HEK293 (cell line): ENCODE data around the gene EIF4A2.
A peak's percentile ranks its signal among the peaks of the same experiment; 100 is the strongest.

Experiments
- CTCF ChIA-PET: fragments of 350-600 bp; formaldehyde crosslinking; extraction: SDS; loops from one replicate; lab custom pipeline; 2021; ENCODE audit warnings: antibody characterized with exemption; lab: Yijun Ruan, JAX
- POLR2A ChIA-PET: fragments of 300-600 bp; formaldehyde crosslinking; extraction: SDS; loops from one replicate; lab custom pipeline; 2020; ENCODE audit warnings: antibody characterized with exemption, inconsistent platforms; lab: Yijun Ruan, JAX
- H3K27ac ChIP-seq: fragments of 200-500 bp; sonication (Bioruptor generic); 2 replicates; pipeline ENCODE4 v1.5.1; 2014; ENCODE audit warnings: low read depth, low read length, control low read depth, inconsistent platforms; ENCODE audit errors: extremely low read depth
- H3K36me3 ChIP-seq, 2 experiments: fragments of 200-500 bp in 1 of 2; sonication (Bioruptor generic) in 1 of 2; 1 replicate in 1 of 2; 2 replicates in 1 of 2; pipeline ENCODE4 v1.5.1; 2014 to 2017; ENCODE audit warnings: inconsistent platforms in 2 of 2, low read length in 2 of 2; ENCODE audit not compliant: control insufficient read depth in 2 of 2, insufficient read depth in 1 of 2
- H3K4me1 ChIP-seq: fragments of 200-500 bp; sonication (Bioruptor generic); 2 replicates; pipeline ENCODE4 v1.5.1; 2014; ENCODE audit warnings: mild to moderate bottlenecking, low read length, inconsistent platforms; ENCODE audit not compliant: control insufficient read depth, insufficient read depth
- H3K4me3 ChIP-seq: 2 replicates; pipeline ENCODE4 v1.5.1; 2011; ENCODE audit warnings: low read depth, mild to moderate bottlenecking, control low read depth, low read length, moderate library complexity
- H3K9me3 ChIP-seq: fragments of 200-500 bp; sonication (Bioruptor generic); 2 replicates; pipeline ENCODE4 v1.5.1; 2014; ENCODE audit warnings: low read depth, low read length, inconsistent platforms; ENCODE audit not compliant: control insufficient read depth, insufficient read depth
- BCL11A ChIP-seq: fragments of 450-650 bp; formaldehyde crosslinking; IDR thresholded peaks from 2 replicates; pipeline ENCODE4 v1.5.1; 2016; ENCODE audit warnings: low read depth, missing biosample characterization, missing genetic modification characterization
- GLI2 ChIP-seq: fragments of 450-650 bp; formaldehyde crosslinking; IDR thresholded peaks from 2 replicates; pipeline ENCODE4; 2017; ENCODE audit warnings: missing biosample characterization, missing genetic modification characterization, low read depth, borderline replicate concordance
- HOXD13 ChIP-seq: sonication (generic); formaldehyde crosslinking; IDR thresholded peaks from 2 replicates; pipeline ENCODE4 v1.8.0; 2022; ENCODE audit warnings: missing genetic modification reagents, borderline replicate concordance
- KLF1 ChIP-seq: fragments of 450-650 bp; formaldehyde crosslinking; IDR thresholded peaks from 2 replicates; pipeline ENCODE4 v1.5.1; 2016; ENCODE audit warnings: missing biosample characterization, missing genetic modification characterization
- KLF17 ChIP-seq: fragments of 450-650 bp; formaldehyde crosslinking; IDR thresholded peaks from 2 replicates; pipeline ENCODE4 v1.5.1; 2016; ENCODE audit warnings: missing biosample characterization, missing genetic modification characterization
- MYNN ChIP-seq: fragments of 450-650 bp; formaldehyde crosslinking; IDR thresholded peaks from 2 replicates; pipeline ENCODE4 v1.5.1; 2016; ENCODE audit warnings: missing biosample characterization, missing genetic modification characterization, borderline replicate concordance
- PATZ1 ChIP-seq: fragments of 450-650 bp; formaldehyde crosslinking; IDR thresholded peaks from 2 replicates; pipeline ENCODE4 v1.5.1; 2016; ENCODE audit warnings: missing biosample characterization, missing genetic modification characterization
- SCRT1 ChIP-seq: fragments of 450-650 bp; formaldehyde crosslinking; IDR thresholded peaks from 2 replicates; pipeline ENCODE4 v1.5.1; 2016; ENCODE audit warnings: missing biosample characterization, missing genetic modification characterization, borderline replicate concordance
- SCRT2 ChIP-seq: fragments of 450-650 bp; formaldehyde crosslinking; IDR thresholded peaks from 2 replicates; pipeline ENCODE4 v1.5.1; 2016; ENCODE audit warnings: missing biosample characterization, missing genetic modification characterization
- TCF7L2 ChIP-seq: IDR thresholded peaks from 2 replicates; pipeline ENCODE4 v1.6.1; 2011; ENCODE audit warnings: low read depth, mild to moderate bottlenecking, inconsistent platforms, low read length, moderate library complexity, borderline replicate concordance
- YY2 ChIP-seq: fragments of 450-650 bp; formaldehyde crosslinking; IDR thresholded peaks from 2 replicates; pipeline ENCODE4 v1.5.1; 2016; ENCODE audit warnings: missing biosample characterization, missing genetic modification characterization
- ZFP3 ChIP-seq: fragments of 450-650 bp; formaldehyde crosslinking; IDR thresholded peaks from 2 replicates; pipeline ENCODE4 v1.5.1; 2016; ENCODE audit warnings: low read depth, missing biosample characterization, missing genetic modification characterization
- ZFP41 ChIP-seq: fragments of 450-650 bp; formaldehyde crosslinking; IDR thresholded peaks from 2 replicates; pipeline ENCODE4 v1.5.1; 2016; ENCODE audit warnings: missing biosample characterization, missing genetic modification characterization, borderline replicate concordance
- ZIC2 ChIP-seq: fragments of 450-650 bp; formaldehyde crosslinking; IDR thresholded peaks from 2 replicates; pipeline ENCODE4 v1.5.1; 2016; ENCODE audit warnings: missing biosample characterization, missing genetic modification characterization
- ZNF10 ChIP-seq: fragments of 450-650 bp; formaldehyde crosslinking; IDR thresholded peaks from 2 replicates; pipeline ENCODE4 v1.5.1; 2017; ENCODE audit warnings: missing biosample characterization, missing genetic modification characterization
- ZNF16 ChIP-seq: fragments of 450-650 bp; formaldehyde crosslinking; IDR thresholded peaks from 2 replicates; pipeline ENCODE4 v1.5.1; 2016; ENCODE audit warnings: low read depth, missing biosample characterization, missing genetic modification characterization
- ZNF19 ChIP-seq: fragments of 450-650 bp; formaldehyde crosslinking; IDR thresholded peaks from 2 replicates; pipeline ENCODE4; 2016; ENCODE audit warnings: missing biosample characterization, missing genetic modification characterization, low read depth
- ZNF2 ChIP-seq: fragments of 450-650 bp; formaldehyde crosslinking; IDR thresholded peaks from 2 replicates; pipeline ENCODE4 v1.5.1; 2016; ENCODE audit warnings: missing biosample characterization, missing genetic modification characterization
- ZNF302 ChIP-seq: fragments of 450-650 bp; formaldehyde crosslinking; IDR thresholded peaks from 2 replicates; pipeline ENCODE4 v1.5.1; 2016; ENCODE audit warnings: missing biosample characterization, missing genetic modification characterization, low read depth
- ZNF324 ChIP-seq: fragments of 450-650 bp; formaldehyde crosslinking; IDR thresholded peaks from 2 replicates; pipeline ENCODE4 v1.5.1; 2016; ENCODE audit warnings: missing biosample characterization, missing genetic modification characterization
- ZNF341 ChIP-seq: fragments of 450-650 bp; formaldehyde crosslinking; IDR thresholded peaks from 2 replicates; pipeline ENCODE4; 2016; ENCODE audit warnings: low read depth, missing biosample characterization, missing genetic modification characterization
- ZNF350 ChIP-seq: fragments of 450-650 bp; formaldehyde crosslinking; IDR thresholded peaks from 2 replicates; pipeline ENCODE4 v1.5.0; 2017; ENCODE audit warnings: missing biosample characterization, mild to moderate bottlenecking, missing genetic modification characterization
- ZNF366 ChIP-seq: fragments of 450-650 bp; formaldehyde crosslinking; conservative IDR thresholded peaks from 2 replicates; pipeline ENCODE4 v1.5.1; 2016; ENCODE audit warnings: missing biosample characterization, missing genetic modification characterization
- ZNF37A ChIP-seq: fragments of 450-650 bp; IDR thresholded peaks from 2 replicates; pipeline ENCODE4 v1.5.1; 2018; ENCODE audit warnings: missing biosample characterization, missing genetic modification characterization
- ZNF433 ChIP-seq: fragments of 450-650 bp; formaldehyde crosslinking; IDR thresholded peaks from 2 replicates; pipeline ENCODE4 v1.5.1; 2016; ENCODE audit warnings: missing biosample characterization, missing genetic modification characterization, low read depth
- ZNF518A ChIP-seq: fragments of 450-650 bp; formaldehyde crosslinking; conservative IDR thresholded peaks from 2 replicates; pipeline ENCODE4 v1.5.1; 2016; ENCODE audit warnings: low read depth, missing biosample characterization, missing genetic modification characterization
- ZNF530 ChIP-seq: fragments of 450-650 bp; formaldehyde crosslinking; IDR thresholded peaks from 2 replicates; pipeline ENCODE4 v1.5.1; 2016; ENCODE audit warnings: low read depth, missing biosample characterization, missing genetic modification characterization
- ZSCAN23 ChIP-seq: fragments of 450-650 bp; formaldehyde crosslinking; IDR thresholded peaks from 2 replicates; pipeline ENCODE4 v1.5.1; 2016; ENCODE audit warnings: missing biosample characterization, missing genetic modification characterization
- TF ChIP-seq, protein P1 (sequence below): fragments of 450-650 bp; formaldehyde crosslinking; IDR thresholded peaks from 2 replicates; pipeline ENCODE4 v1.5.1; 2016; ENCODE audit warnings: missing biosample characterization, missing genetic modification characterization

The EIF4A2 gene

GRCh38 chr3:186825294-186825821, 42.0 kb downstream of the EIF4A2 start (continued):
- TF ChIP-seq PATZ1 (tag by site-specific recombination): peak; percentile 74
- TF ChIP-seq ZNF302: no peak

DNA sequence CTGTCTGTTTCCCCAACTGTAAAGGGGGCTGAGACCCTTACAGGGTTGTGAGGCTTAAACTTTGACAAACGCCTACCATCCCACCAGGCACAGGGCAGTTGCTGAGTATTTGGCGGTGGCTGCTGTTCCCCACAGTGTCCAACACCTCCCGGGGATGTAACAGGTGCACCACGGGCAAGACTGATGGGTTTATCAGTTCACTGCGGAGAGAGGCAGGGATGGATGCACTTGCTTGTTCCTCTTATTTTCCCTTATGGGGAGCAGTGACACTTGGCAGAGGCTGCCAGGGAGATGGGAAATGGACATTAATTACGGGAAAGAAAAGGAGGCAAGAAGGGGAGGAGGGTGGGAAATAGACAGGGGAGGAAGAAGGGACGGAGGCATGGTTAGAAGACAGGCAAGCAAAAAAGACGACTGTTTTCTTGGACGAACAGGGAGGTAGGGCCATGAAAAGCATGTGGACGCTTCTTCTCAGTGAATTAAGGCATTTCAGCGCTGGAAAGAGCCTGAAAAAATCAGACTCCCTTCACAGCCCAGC, 42.6 kb downstream of the EIF4A2 start:
- H3K36me3 ChIP-seq: no peaks in the 10 kb centered on the region
- H3K9me3 ChIP-seq: no peaks in the 10 kb centered on the region
- ChIA-PET CTCF (no interaction called here), POLR2A (no interaction called here)
- H3K4me1 ChIP-seq: no peaks in the 10 kb centered on the region
- H3K4me3 ChIP-seq: no peak overlapping the region
- H3K27ac ChIP-seq: no peak overlapping the region
- TF ChIP-seq ZNF324: no peak
- no peak for TF ChIP-seq ZFP41 (tag by site-specific recombination)
- no peak for TF ChIP-seq TCF7L2
- no peak for TF ChIP-seq ZNF433
- no peak for TF ChIP-seq ZNF350 (tag by site-specific recombination)
- TF ChIP-seq SCRT2: peak; percentile 96
- TF ChIP-seq ZNF518A: no peak
- TF ChIP-seq, protein P1, sequence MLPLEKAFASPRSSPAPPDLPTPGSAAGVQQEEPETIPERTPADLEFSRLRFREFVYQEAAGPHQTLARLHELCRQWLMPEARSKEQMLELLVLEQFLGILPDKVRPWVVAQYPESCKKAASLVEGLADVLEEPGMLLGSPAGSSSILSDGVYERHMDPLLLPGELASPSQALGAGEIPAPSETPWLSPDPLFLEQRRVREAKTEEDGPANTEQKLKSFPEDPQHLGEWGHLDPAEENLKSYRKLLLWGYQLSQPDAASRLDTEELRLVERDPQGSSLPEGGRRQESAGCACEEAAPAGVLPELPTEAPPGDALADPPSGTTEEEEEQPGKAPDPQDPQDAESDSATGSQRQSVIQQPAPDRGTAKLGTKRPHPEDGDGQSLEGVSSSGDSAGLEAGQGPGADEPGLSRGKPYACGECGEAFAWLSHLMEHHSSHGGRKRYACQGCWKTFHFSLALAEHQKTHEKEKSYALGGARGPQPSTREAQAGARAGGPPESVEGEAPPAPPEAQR: no peak
- no peak for TF ChIP-seq HOXD13 (CRISPR knock-in tag)
- no peak for TF ChIP-seq ZNF37A (tag by site-specific recombination)
- TF ChIP-seq MYNN (tag by site-specific recombination): no peak
- no peak for TF ChIP-seq ZFP3 (tag by site-specific recombination)
- TF ChIP-seq ZNF2: no peak
- no peak for TF ChIP-seq ZNF16 (tag by site-specific recombination)
- peak; percentile 24; the same call in 1 of the 2 replicates for TF ChIP-seq ZNF366 (tag by site-specific recombination)
- peak; percentile 88 for TF ChIP-seq ZNF341 (tag by site-specific recombination)
- peak; percentile 92 for TF ChIP-seq SCRT1 (tag by site-specific recombination)
- TF ChIP-seq ZNF530 (tag by site-specific recombination): no peak
- no peak for TF ChIP-seq BCL11A
- TF ChIP-seq GLI2 (tag by site-specific recombination): no peak
- TF ChIP-seq ZNF10 (tag by site-specific recombination): no peak
- no peak for TF ChIP-seq ZNF19 (tag by site-specific recombination)
- no peak for TF ChIP-seq KLF17 (tag by site-specific recombination)
- TF ChIP-seq KLF1: no peak
- TF ChIP-seq YY2 (tag by site-specific recombination): no peak
- TF ChIP-seq ZIC2 (tag by site-specific recombination): no peak
- TF ChIP-seq ZSCAN23 (tag by site-specific recombination): no peak
